ENCODE data around the gene MICAL3. TPM values are rescaled to one million over a fixed set of nuclear protein-coding genes. Genes with fewer than 3 reads are reported as not detected.

The MICAL3 gene
- total and polyA plus RNA-seq, 9 of the 15 experiments (the other 6 are each of a cell fraction or from before 2014, with no cell fraction given): 0.53 to 32.1 (median 12.3) TPM

- TF ChIP-seq ZNF699 (CRISPR knock-in tag; IDR thresholded peaks at IDR 0.05; ENCODE audit: insufficient replicate concordance): no peak
- TF ChIP-seq FIP1L1 (IDR thresholded peaks at IDR 0.05; ENCODE audit: low read depth, low read length, poor library complexity, severe bottlenecking): no peak
- no peak for TF ChIP-seq ESRRB (CRISPR knock-in tag; IDR thresholded peaks at IDR 0.05; ENCODE audit: borderline replicate concordance)
- peak; percentile 38; the same call in 1 of the 2 replicates for TF ChIP-seq SPI1 (IDR thresholded peaks at IDR 0.05; ENCODE audit: borderline replicate concordance, low read depth, low read length)
- TF ChIP-seq BACH1 (tag; IDR thresholded peaks at IDR 0.05): 0 out of 2 replicates have a peak, but pooled peaks have one; percentile 20
- peak; percentile 58 for TF ChIP-seq CHD4 (IDR thresholded peaks at IDR 0.05; ENCODE audit: insufficient read depth, insufficient replicate concordance, low read depth, low read length, poor library complexity, severe bottlenecking)
- TF ChIP-seq RAD21 (CRISPR knock-in tag; conservative IDR thresholded peaks at IDR 0.05 in 1 of 2, IDR thresholded peaks at IDR 0.05 in 1 of 2): no peak; a peak in 1 of 4 replicates
- 0 out of 2 replicates have a peak, but pooled peaks have one; percentile 63 for TF ChIP-seq ZC3H8 (IDR thresholded peaks at IDR 0.05)
- no peak for TF ChIP-seq BRD4 (IDR thresholded peaks at IDR 0.05)
- no peak for TF ChIP-seq TCF7L2 (IDR thresholded peaks at IDR 0.05; ENCODE audit: low read depth, low read length)
- no peak for TF ChIP-seq KDM5B (IDR thresholded peaks at IDR 0.05; ENCODE audit: insufficient replicate concordance, low read depth, low read length)
- TF ChIP-seq BRF1 (IDR thresholded peaks at IDR 0.05; ENCODE audit: borderline replicate concordance, extremely low read depth, insufficient read length): no peak
- TF ChIP-seq ZSCAN29 (IDR thresholded peaks at IDR 0.05): no peak
- TF ChIP-seq SMAD1 (IDR thresholded peaks at IDR 0.05; ENCODE audit: low read depth, low read length, partially characterized antibody): peak; percentile 79
- no peak for TF ChIP-seq CREBBP (IDR thresholded peaks at IDR 0.05; ENCODE audit: low read depth, low read length)
- no peak for TF ChIP-seq SRSF7 (optimal IDR thresholded peaks at IDR 0.05; ENCODE audit: low read depth, low read length)
- TF ChIP-seq ZNF830 (CRISPR knock-in tag; IDR thresholded peaks at IDR 0.05): no peak
- TF ChIP-seq BRCA1 (IDR thresholded peaks at IDR 0.05): no peak
- TF ChIP-seq BRCA1 (CRISPR knock-in tag; IDR thresholded peaks at IDR 0.05): no peak
- TF ChIP-seq NR4A1 (CRISPR knock-in tag; IDR thresholded peaks at IDR 0.05): no peak
- TF ChIP-seq NR4A1 (tag; IDR thresholded peaks at IDR 0.05): peak; percentile 92
- peak; percentile 36; the same call in 1 of the 2 replicates for TF ChIP-seq HCFC1 (IDR thresholded peaks at IDR 0.05; ENCODE audit: low read depth, low read length)
- TF ChIP-seq CHD2 (IDR thresholded peaks at IDR 0.05; ENCODE audit: low read depth, low read length): no peak
- TF ChIP-seq CEBPG (CRISPR knock-in tag; IDR thresholded peaks at IDR 0.05): no peak
- TF ChIP-seq CEBPG (tag; conservative IDR thresholded peaks at IDR 0.05 in 1 of 2, IDR thresholded peaks at IDR 0.05 in 1 of 2): no peak
- TF ChIP-seq RBM34 (IDR thresholded peaks at IDR 0.05; ENCODE audit: borderline replicate concordance, insufficient read depth, low read length): no peak
- TF ChIP-seq MNT (conservative IDR thresholded peaks at IDR 0.05): peak; percentile 82 to 91
Measured at GRCh38 chr22:17980638-17981051, 43.7 kb downstream of the MICAL3 start (continued).

Data from K562 (cell line).